ENCODE data around the gene CDA.
"Not testable (repeated sequence)": the region's sequence is repeated elsewhere in the genome, so short reads cannot be mapped to it uniquely, and the experiment has no call there.

CDA gene

GRCh38 chr1:20597650-20598049, 8.8 kb downstream of the CDA start:
- H3K4me3 Mint-ChIP-seq = no peak overlapping the region
- H3K36me3 Mint-ChIP-seq = no peaks in the 10 kb centered on the region
- H3K27ac Mint-ChIP-seq = no peak overlapping the region
- no peak for DNase-seq
- no peaks in the 10 kb centered on the region for H3K9me3 Mint-ChIP-seq
- CTCF ChIA-PET = no interaction called here
- H3K4me1 Mint-ChIP-seq = no peaks in the 10 kb centered on the region
- peaks cover 34% of the 10 kb centered on the region for H3K27me3 Mint-ChIP-seq

- Mint-ChIP-seq H3K36me3 (no peaks in the 10 kb centered on the region), H3K4me1 (no peaks in the 10 kb centered on the region), H3K4me3 (no peak overlapping the region), H3K9me3 (no peaks in the 10 kb centered on the region), H3K27me3 (peaks cover 21% of the 10 kb centered on the region), H3K27ac (no peak overlapping the region)
- CTCF ChIA-PET = interaction anchor here (0.7 kb wide), 1 partner anchor 33 kb away, joined by 3 read pairs; the partner anchor contains the start of gene PINK1
- DNase-seq = no peak
These were observed 11.3 kb downstream of the CDA start for GRCh38 chr1:20600156-20600555.

- Mint-ChIP-seq H3K27ac (no peak overlapping the region), H3K27me3 (peaks cover 20% of the 10 kb centered on the region), H3K9me3 (no peaks in the 10 kb centered on the region), H3K4me1 (no peaks in the 10 kb centered on the region), H3K36me3 (no peaks in the 10 kb centered on the region), H3K4me3 (no peak overlapping the region)
- CTCF ChIA-PET = no interaction called here
- no peak for DNase-seq
These were observed 12.4 kb downstream of the CDA start for GRCh38 chr1:20601129-20601825.

GRCh38 chr1:20602851-20603450, 14.1 kb downstream of the CDA start:
- H3K27me3 Mint-ChIP-seq = peaks cover 25% of the 10 kb centered on the region
- CTCF ChIA-PET = no interaction called here
- DNase-seq = no peak
- H3K4me3 Mint-ChIP-seq = no peak overlapping the region
- H3K36me3 Mint-ChIP-seq = no peaks in the 10 kb centered on the region
- H3K9me3 Mint-ChIP-seq = no peaks in the 10 kb centered on the region
- no peak overlapping the region for H3K27ac Mint-ChIP-seq
- no peaks in the 10 kb centered on the region for H3K4me1 Mint-ChIP-seq

GRCh38 chr1:20603504-20604464, 14.9 kb downstream of the CDA start:
- CTCF ChIA-PET = no interaction called here
- Mint-ChIP-seq H3K27ac (no peak overlapping the region), H3K36me3 (no peaks in the 10 kb centered on the region), H3K4me1 (no peaks in the 10 kb centered on the region), H3K4me3 (no peak overlapping the region), H3K27me3 (peaks cover 25% of the 10 kb centered on the region), H3K9me3 (no peaks in the 10 kb centered on the region)
- DNase-seq = no peak

GRCh38 chr1:20604678-20605077, 15.8 kb downstream of the CDA start:
- Mint-ChIP-seq H3K9me3 (no peaks in the 10 kb centered on the region), H3K27ac (no peak overlapping the region), H3K4me3 (no peak overlapping the region), H3K4me1 (no peaks in the 10 kb centered on the region), H3K27me3 (peaks cover 25% of the 10 kb centered on the region), H3K36me3 (no peaks in the 10 kb centered on the region)
- CTCF ChIA-PET = no interaction called here
- no peak for DNase-seq

GRCh38 chr1:20606801-20607570, 18.1 kb downstream of the CDA start:
- H3K27ac Mint-ChIP-seq, H3K4me1 Mint-ChIP-seq, H3K36me3 Mint-ChIP-seq, DNase-seq, H3K9me3 Mint-ChIP-seq, CTCF ChIA-PET, H3K4me3 Mint-ChIP-seq: not testable (repeated sequence)
- H3K27me3 Mint-ChIP-seq = peaks cover 20% of the 10 kb centered on the region

- no peak overlapping the region for H3K27ac Mint-ChIP-seq
- no peak overlapping the region for H3K4me3 Mint-ChIP-seq
- CTCF ChIA-PET = no interaction called here
- H3K4me1 Mint-ChIP-seq = no peaks in the 10 kb centered on the region
- DNase-seq = no peak
- H3K36me3 Mint-ChIP-seq = no peaks in the 10 kb centered on the region
- no peaks in the 10 kb centered on the region for H3K9me3 Mint-ChIP-seq
- peaks cover 15% of the 10 kb centered on the region for H3K27me3 Mint-ChIP-seq
These were observed 20.6 kb downstream of the CDA start for GRCh38 chr1:20609541-20609940.

- Mint-ChIP-seq H3K4me1 (no peaks in the 10 kb centered on the region), H3K4me3 (no peak overlapping the region), H3K9me3 (no peaks in the 10 kb centered on the region), H3K27me3 (peaks cover 12% of the 10 kb centered on the region), H3K36me3 (no peaks in the 10 kb centered on the region), H3K27ac (no peak overlapping the region)
- no peak for DNase-seq
- CTCF ChIA-PET = no interaction called here
These were observed 22.1 kb downstream of the CDA start for GRCh38 chr1:20610970-20611369.

GRCh38 chr1:20611652-20612051, 22.8 kb downstream of the CDA start:
- Mint-ChIP-seq H3K27ac (no peak overlapping the region), H3K4me3 (no peak overlapping the region), H3K27me3 (peaks cover 13% of the 10 kb centered on the region), H3K9me3 (no peaks in the 10 kb centered on the region), H3K36me3 (no peaks in the 10 kb centered on the region), H3K4me1 (no peaks in the 10 kb centered on the region)
- CTCF ChIA-PET = no interaction called here
- no peak for DNase-seq

GRCh38 chr1:20612221-20612746, 23.4 kb downstream of the CDA start:
- H3K4me3 Mint-ChIP-seq = no peak overlapping the region
- no peak overlapping the region for H3K27ac Mint-ChIP-seq
- H3K9me3 Mint-ChIP-seq = no peaks in the 10 kb centered on the region
- no peak for DNase-seq
- H3K27me3 Mint-ChIP-seq = peaks cover 10% of the 10 kb centered on the region
- CTCF ChIA-PET = no interaction called here
- no peaks in the 10 kb centered on the region for H3K4me1 Mint-ChIP-seq
- H3K36me3 Mint-ChIP-seq = no peaks in the 10 kb centered on the region

- CTCF ChIA-PET = interaction anchor here (1.4 kb wide), 1 partner anchor 19 kb away, joined by 6 read pairs; the partner anchor contains the start of gene PINK1
- Mint-ChIP-seq H3K27ac (no peak overlapping the region), H3K27me3 (peaks cover 18% of the 10 kb centered on the region), H3K4me1 (no peaks in the 10 kb centered on the region), H3K4me3 (no peak overlapping the region), H3K9me3 (no peaks in the 10 kb centered on the region), H3K36me3 (no peaks in the 10 kb centered on the region)
- no peak for DNase-seq
These were observed 25.3 kb downstream of the CDA start for GRCh38 chr1:20614131-20614579.

- CTCF ChIA-PET = no interaction called here
- Mint-ChIP-seq H3K9me3 (no peaks in the 10 kb centered on the region), H3K4me3 (no peak overlapping the region), H3K4me1 (no peaks in the 10 kb centered on the region), H3K27me3 (peaks cover 17% of the 10 kb centered on the region), H3K27ac (no peak overlapping the region), H3K36me3 (no peaks in the 10 kb centered on the region)
- no peak for DNase-seq
These were observed 27.3 kb downstream of the CDA start for GRCh38 chr1:20615946-20616846.
